DND-41 (cell line): ENCODE measurements around the gene ROPN1B.

Experiments
- CTCF ChIP-seq: IDR thresholded peaks from 2 replicates; pipeline ENCODE4 v1.5.1; 2012; ENCODE audit warnings: borderline replicate concordance, low read length, moderate library complexity, mild to moderate bottlenecking; ENCODE audit not compliant: poor library complexity, severe bottlenecking; ENCODE audit errors: extremely low read depth
- EZH2 ChIP-seq: IDR thresholded peaks from 3 replicates; pipeline ENCODE4 v1.6.1; 2012; ENCODE audit warnings: borderline replicate concordance, low read depth, mild to moderate bottlenecking, moderate library complexity, low read length, inconsistent platforms; ENCODE audit not compliant: severe bottlenecking

- TF ChIP-seq CTCF (no peak), EZH2 (no peak)
Measured at GRCh38 chr3:126003447-126004190, 34.6 kb downstream of the ROPN1B start.
